ENCODE measurements around the gene DPY19L1.
"Not testable (repeated sequence)": the region's sequence is repeated elsewhere in the genome, so short reads cannot be mapped to it uniquely, and the experiment has no call there.

Gene DPY19L1

GRCh38 chr7:34916267-34916666 lies 121.0 kb downstream of the DPY19L1 start:
- DNase-seq, result no peak

GRCh38 chr7:34912236-34912635 lies 125.0 kb downstream of the DPY19L1 start:
- DNase-seq, result no peak

GRCh38 chr7:34906266-34906850 lies 130.9 kb downstream of the DPY19L1 start:
- not testable (repeated sequence) for DNase-seq

- DNase-seq, result no peak
Measured at GRCh38 chr7:34904987-34905386, 132.3 kb downstream of the DPY19L1 start.

- DNase-seq, result not testable (repeated sequence)
Measured at GRCh38 chr7:34903921-34904320, 133.4 kb downstream of the DPY19L1 start.

GRCh38 chr7:34902182-34902581 lies 135.1 kb downstream of the DPY19L1 start:
- no peak for DNase-seq

- no peak for DNase-seq
Measured at GRCh38 chr7:34900891-34901513, 136.3 kb downstream of the DPY19L1 start.

- no peak for DNase-seq
Measured at GRCh38 chr7:34895202-34895601, 142.1 kb downstream of the DPY19L1 start.

- no peak for DNase-seq
Measured at GRCh38 chr7:34889951-34890350, 147.3 kb downstream of the DPY19L1 start.

- no peak for DNase-seq
Measured at GRCh38 chr7:34886856-34887255, 150.4 kb downstream of the DPY19L1 start.

GRCh38 chr7:34883855-34884254 lies 153.4 kb downstream of the DPY19L1 start:
- not testable (repeated sequence) for DNase-seq

- DNase-seq, result no peak
Measured at GRCh38 chr7:34879871-34880270, 157.4 kb downstream of the DPY19L1 start.

- DNase-seq, result not testable (repeated sequence)
Measured at GRCh38 chr7:34878944-34879735, 158.1 kb downstream of the DPY19L1 start.
